ENCODE results near the gene FGGY. TPM values are rescaled to one million over a fixed set of nuclear protein-coding genes. Genes with fewer than 3 reads are reported as not detected.

Gene FGGY
- total RNA-seq, 1 experiment from 2014 or later, result 4.7 TPM

GRCh38 chr1:59474496-59474895 is 177.6 kb downstream of the FGGY start:
- no peak overlapping the region for H3K4me3 ChIP-seq (ENCODE audit: low read length)

DNA sequence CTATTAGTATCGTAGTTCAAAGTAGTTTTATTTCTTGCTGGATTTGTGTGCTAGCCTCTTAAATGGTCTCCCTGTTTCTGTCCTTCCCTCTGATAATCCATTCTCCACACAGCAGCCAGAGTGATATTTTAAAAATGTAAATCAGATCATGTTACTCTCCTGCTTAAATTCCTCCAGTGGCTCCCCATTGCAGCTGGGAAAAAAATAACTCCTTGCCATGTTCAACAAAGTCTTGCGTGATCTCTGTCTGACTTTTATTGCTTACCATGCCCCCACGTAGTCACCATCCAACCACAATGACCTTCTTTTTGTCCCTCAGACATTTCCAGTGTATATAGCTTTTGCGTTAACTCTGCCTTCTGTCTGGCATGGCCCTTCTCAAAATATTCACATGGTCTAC is 178.8 kb downstream of the FGGY start:
- Histone ChIP-seq H3K27me3 (ENCODE audit: low read length) (no peaks in the 10 kb centered on the region), H3K4me3 (ENCODE audit: low read length) (no peak overlapping the region), H3K9ac (ENCODE audit: low read length) (no peak overlapping the region), H3K36me3 (ENCODE audit: insufficient read depth, low read length) (no peaks in the 10 kb centered on the region), H3K9me2 (replicated peaks; ENCODE audit: insufficient read depth, low read length) (no peaks in the 10 kb centered on the region), H4K20me1 (ENCODE audit: insufficient read depth, low read depth, low read length) (no peaks in the 10 kb centered on the region), H3K9me3 (ENCODE audit: low read length) (no peaks in the 10 kb centered on the region), H3K27ac (ENCODE audit: low read length) (no peak overlapping the region), H3K4me2 (ENCODE audit: low read depth, low read length, poor library complexity, severe bottlenecking) (no peak overlapping the region), H3K79me2 (ENCODE audit: low read length) (no peaks in the 10 kb centered on the region), H3K4me1 (ENCODE audit: low read length) (no peaks in the 10 kb centered on the region), H2AFZ (ENCODE audit: low read length) (no peak overlapping the region)
- DNase-seq, result no peak

More at GRCh38 chr1:59474496-59474895, 177.6 kb downstream of the FGGY start:
- no peaks in the 10 kb centered on the region for H3K36me3 ChIP-seq (ENCODE audit: insufficient read depth, low read length)
- no peaks in the 10 kb centered on the region for H4K20me1 ChIP-seq (ENCODE audit: insufficient read depth, low read depth, low read length)
- H3K9ac ChIP-seq (ENCODE audit: low read length), result no peak overlapping the region
- no peak overlapping the region for H3K4me2 ChIP-seq (ENCODE audit: low read depth, low read length, poor library complexity, severe bottlenecking)
- DNase-seq, result no peak
- no peaks in the 10 kb centered on the region for H3K79me2 ChIP-seq (ENCODE audit: low read length)
- no peak overlapping the region for H3K27ac ChIP-seq (ENCODE audit: low read length)
- no peaks in the 10 kb centered on the region for H3K4me1 ChIP-seq (ENCODE audit: low read length)
- H2AFZ ChIP-seq (ENCODE audit: low read length), result no peak overlapping the region
- no peaks in the 10 kb centered on the region for H3K9me2 ChIP-seq (replicated peaks; ENCODE audit: insufficient read depth, low read length)
- no peaks in the 10 kb centered on the region for H3K9me3 ChIP-seq (ENCODE audit: low read length)
- no peaks in the 10 kb centered on the region for H3K27me3 ChIP-seq (ENCODE audit: low read length)

- no peaks in the 10 kb centered on the region for H3K36me3 ChIP-seq (ENCODE audit: insufficient read depth, low read length)
- no peaks in the 10 kb centered on the region for H3K9me3 ChIP-seq (ENCODE audit: low read length)
- H3K9ac ChIP-seq (ENCODE audit: low read length), result no peak overlapping the region
- H3K79me2 ChIP-seq (ENCODE audit: low read length), result no peaks in the 10 kb centered on the region
- no peaks in the 10 kb centered on the region for H4K20me1 ChIP-seq (ENCODE audit: insufficient read depth, low read depth, low read length)
- no peaks in the 10 kb centered on the region for H3K4me1 ChIP-seq (ENCODE audit: low read length)
- no peak overlapping the region for H3K4me2 ChIP-seq (ENCODE audit: low read depth, low read length, poor library complexity, severe bottlenecking)
- H3K27me3 ChIP-seq (ENCODE audit: low read length), result no peaks in the 10 kb centered on the region
- H3K4me3 ChIP-seq (ENCODE audit: low read length), result no peak overlapping the region
- no peak overlapping the region for H2AFZ ChIP-seq (ENCODE audit: low read length)
- no peaks in the 10 kb centered on the region for H3K9me2 ChIP-seq (replicated peaks; ENCODE audit: insufficient read depth, low read length)
- DNase-seq, result no peak
- H3K27ac ChIP-seq (ENCODE audit: low read length), result no peak overlapping the region
These were observed 180.4 kb downstream of the FGGY start for GRCh38 chr1:59477286-59477685.

DNA sequence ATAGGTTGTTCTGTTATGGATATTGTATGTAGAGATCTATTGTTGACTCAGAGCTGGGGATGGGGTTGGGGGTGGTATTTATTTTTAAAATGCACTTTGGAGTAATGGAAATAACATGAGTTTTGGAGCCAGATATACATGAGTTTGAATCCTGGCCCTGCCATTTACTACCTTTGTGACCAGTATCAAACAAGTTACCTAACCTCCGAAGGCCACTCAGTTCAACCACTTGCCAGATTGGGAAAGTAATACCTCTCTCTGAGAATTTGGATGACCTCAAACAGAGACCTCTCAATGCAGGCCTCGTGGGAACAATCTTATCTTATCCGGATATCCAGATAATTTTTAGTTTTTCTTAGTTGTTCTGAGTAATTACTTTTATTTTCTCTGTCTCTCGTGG is 181.0 kb downstream of the FGGY start:
- no peak for DNase-seq
- H3K4me3 ChIP-seq (ENCODE audit: low read length), result no peak overlapping the region
- H3K9me2 ChIP-seq (replicated peaks; ENCODE audit: insufficient read depth, low read length), result no peaks in the 10 kb centered on the region
- H3K27me3 ChIP-seq (ENCODE audit: low read length), result no peaks in the 10 kb centered on the region
- no peaks in the 10 kb centered on the region for H3K36me3 ChIP-seq (ENCODE audit: insufficient read depth, low read length)
- no peak overlapping the region for H3K9ac ChIP-seq (ENCODE audit: low read length)
- H4K20me1 ChIP-seq (ENCODE audit: insufficient read depth, low read depth, low read length), result no peaks in the 10 kb centered on the region
- H2AFZ ChIP-seq (ENCODE audit: low read length), result no peak overlapping the region
- H3K4me2 ChIP-seq (ENCODE audit: low read depth, low read length, poor library complexity, severe bottlenecking), result no peak overlapping the region
- no peaks in the 10 kb centered on the region for H3K4me1 ChIP-seq (ENCODE audit: low read length)
- no peaks in the 10 kb centered on the region for H3K79me2 ChIP-seq (ENCODE audit: low read length)
- H3K9me3 ChIP-seq (ENCODE audit: low read length), result no peaks in the 10 kb centered on the region
- no peak overlapping the region for H3K27ac ChIP-seq (ENCODE audit: low read length)

GRCh38 chr1:59478822-59479221 is 181.9 kb downstream of the FGGY start:
- Histone ChIP-seq H3K4me3 (ENCODE audit: low read length) (no peak overlapping the region), H3K79me2 (ENCODE audit: low read length) (no peaks in the 10 kb centered on the region), H3K9me2 (replicated peaks; ENCODE audit: insufficient read depth, low read length) (no peaks in the 10 kb centered on the region), H3K36me3 (ENCODE audit: insufficient read depth, low read length) (no peaks in the 10 kb centered on the region), H3K27me3 (ENCODE audit: low read length) (no peaks in the 10 kb centered on the region), H3K9me3 (ENCODE audit: low read length) (no peaks in the 10 kb centered on the region), H3K9ac (ENCODE audit: low read length) (no peak overlapping the region), H2AFZ (ENCODE audit: low read length) (no peak overlapping the region), H3K27ac (ENCODE audit: low read length) (no peak overlapping the region), H3K4me2 (ENCODE audit: low read depth, low read length, poor library complexity, severe bottlenecking) (no peak overlapping the region), H4K20me1 (ENCODE audit: insufficient read depth, low read depth, low read length) (no peaks in the 10 kb centered on the region), H3K4me1 (ENCODE audit: low read length) (peaks cover 5% of the 10 kb centered on the region)
- DNase-seq, result no peak

- H4K20me1 ChIP-seq (ENCODE audit: insufficient read depth, low read depth, low read length), result no peaks in the 10 kb centered on the region
- H3K9me3 ChIP-seq (ENCODE audit: low read length), result no peaks in the 10 kb centered on the region
- H3K27ac ChIP-seq (ENCODE audit: low read length), result no peak overlapping the region
- no peak overlapping the region for H2AFZ ChIP-seq (ENCODE audit: low read length)
- H3K9me2 ChIP-seq (replicated peaks; ENCODE audit: insufficient read depth, low read length), result no peaks in the 10 kb centered on the region
- no peak overlapping the region for H3K4me2 ChIP-seq (ENCODE audit: low read depth, low read length, poor library complexity, severe bottlenecking)
- H3K79me2 ChIP-seq (ENCODE audit: low read length), result no peaks in the 10 kb centered on the region
- no peaks in the 10 kb centered on the region for H3K36me3 ChIP-seq (ENCODE audit: insufficient read depth, low read length)
- H3K27me3 ChIP-seq (ENCODE audit: low read length), result no peaks in the 10 kb centered on the region
- H3K4me1 ChIP-seq (ENCODE audit: low read length), result peaks cover 5% of the 10 kb centered on the region
- DNase-seq, result no peak
- H3K4me3 ChIP-seq (ENCODE audit: low read length), result no peak overlapping the region
- H3K9ac ChIP-seq (ENCODE audit: low read length), result no peak overlapping the region
These were observed 183.4 kb downstream of the FGGY start for GRCh38 chr1:59480188-59480888.

DNA sequence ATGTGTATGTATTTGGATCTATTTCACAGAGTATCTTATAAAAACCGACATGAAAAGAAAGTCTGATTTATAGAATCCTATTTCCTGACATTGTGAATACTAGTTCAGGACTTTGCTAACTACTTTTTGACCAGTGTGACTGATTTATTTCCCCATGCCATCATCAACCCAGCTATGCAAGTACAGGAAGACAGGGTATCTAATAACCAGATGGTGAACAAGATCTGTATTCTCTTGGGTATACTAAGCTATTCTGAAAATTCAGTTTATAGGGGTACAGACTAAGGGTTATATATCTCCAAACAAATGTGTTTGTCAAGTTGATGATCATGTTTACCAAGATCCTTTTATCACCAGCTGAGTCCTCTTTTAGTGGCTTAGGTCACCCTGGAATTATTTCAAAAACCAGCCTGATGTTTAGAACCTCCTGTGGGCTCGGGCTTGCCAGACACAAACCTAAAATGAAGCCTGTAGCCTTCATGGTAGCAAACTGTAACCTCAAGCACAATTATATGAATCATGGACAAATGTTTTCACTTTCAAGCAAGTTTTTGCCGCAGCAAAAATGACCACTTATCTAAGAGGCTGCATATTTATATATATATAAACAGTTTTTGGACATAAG is 185.1 kb downstream of the FGGY start:
- no peak overlapping the region for H3K9ac ChIP-seq (ENCODE audit: low read length)
- H3K79me2 ChIP-seq (ENCODE audit: low read length), result no peaks in the 10 kb centered on the region
- H3K4me2 ChIP-seq (ENCODE audit: low read depth, low read length, poor library complexity, severe bottlenecking), result no peak overlapping the region
- no peak overlapping the region for H3K4me3 ChIP-seq (ENCODE audit: low read length)
- no peaks in the 10 kb centered on the region for H3K9me3 ChIP-seq (ENCODE audit: low read length)
- no peak for DNase-seq
- no peaks in the 10 kb centered on the region for H3K36me3 ChIP-seq (ENCODE audit: insufficient read depth, low read length)
- no peaks in the 10 kb centered on the region for H3K27me3 ChIP-seq (ENCODE audit: low read length)
- no peak overlapping the region for H3K27ac ChIP-seq (ENCODE audit: low read length)
- no peak overlapping the region for H2AFZ ChIP-seq (ENCODE audit: low read length)
- H4K20me1 ChIP-seq (ENCODE audit: insufficient read depth, low read depth, low read length), result no peaks in the 10 kb centered on the region
- no peaks in the 10 kb centered on the region for H3K9me2 ChIP-seq (replicated peaks; ENCODE audit: insufficient read depth, low read length)
- H3K4me1 ChIP-seq (ENCODE audit: low read length), result peaks cover 5% of the 10 kb centered on the region

DNA sequence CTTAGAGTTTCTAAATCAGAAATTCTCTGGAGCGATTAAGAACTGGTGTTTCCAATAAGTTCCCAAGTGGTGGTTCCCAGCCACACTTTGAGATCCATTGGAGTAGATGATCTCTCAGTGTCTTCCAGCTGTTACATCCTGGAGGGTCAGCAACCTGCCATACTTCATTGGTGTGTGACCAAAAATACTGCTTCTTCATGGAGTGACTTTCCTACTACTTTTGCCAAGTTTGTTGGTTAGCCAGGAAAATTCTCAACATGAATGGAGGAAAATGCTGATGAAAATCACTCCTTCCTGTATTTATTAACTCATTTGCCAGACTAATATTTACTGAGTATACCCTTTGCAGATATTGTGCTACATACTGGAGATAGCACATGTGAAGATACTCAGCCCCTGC is 186.1 kb downstream of the FGGY start:
- no peak overlapping the region for H2AFZ ChIP-seq (ENCODE audit: low read length)
- no peaks in the 10 kb centered on the region for H4K20me1 ChIP-seq (ENCODE audit: insufficient read depth, low read depth, low read length)
- no peaks in the 10 kb centered on the region for H3K9me3 ChIP-seq (ENCODE audit: low read length)
- no peak for DNase-seq
- H3K4me2 ChIP-seq (ENCODE audit: low read depth, low read length, poor library complexity, severe bottlenecking), result no peak overlapping the region
- no peaks in the 10 kb centered on the region for H3K36me3 ChIP-seq (ENCODE audit: insufficient read depth, low read length)
- H3K27ac ChIP-seq (ENCODE audit: low read length), result no peak overlapping the region
- no peaks in the 10 kb centered on the region for H3K79me2 ChIP-seq (ENCODE audit: low read length)
- no peak overlapping the region for H3K9ac ChIP-seq (ENCODE audit: low read length)
- no peaks in the 10 kb centered on the region for H3K27me3 ChIP-seq (ENCODE audit: low read length)
- H3K9me2 ChIP-seq (replicated peaks; ENCODE audit: insufficient read depth, low read length), result no peaks in the 10 kb centered on the region
- H3K4me1 ChIP-seq (ENCODE audit: low read length), result peaks cover 5% of the 10 kb centered on the region
- H3K4me3 ChIP-seq (ENCODE audit: low read length), result no peak overlapping the region
